Ascending aorta (tissue), 2 donors: ENCODE data around the gene KCNH1. TPM values are rescaled to one million over a fixed set of nuclear protein-coding genes. Genes with fewer than 3 reads are reported as not detected.

ENCODE experiments used
- DNase-seq, 2 donors: peaks; one replicate each; pipeline ENCODE4 v3.0.0-alpha.2; 2019; ENCODE audit warnings: low spot score in 2 of 2
- H3K27ac ChIP-seq, 2 donors: fragments of 200-600 bp; sonication (generic); one replicate each; pipeline ENCODE4 v1.5.1; 2016 to 2017; ENCODE audit warnings: mild to moderate bottlenecking in 1 of 2
- H3K27me3 ChIP-seq: fragments of 200-600 bp; sonication (generic); one replicate; pipeline ENCODE4 v1.5.1; 2017
- H3K36me3 ChIP-seq, 2 donors: fragments of 200-600 bp; sonication (generic); one replicate each; pipeline ENCODE4 v1.5.1; 2016
- H3K4me1 ChIP-seq, 2 donors: fragments of 200-600 bp; sonication (generic); one replicate each; pipeline ENCODE4 v1.5.1; 2016 to 2017; ENCODE audit warnings: mild to moderate bottlenecking in 1 of 2
- H3K4me3 ChIP-seq, 2 donors: fragments of 200-600 bp; sonication (generic); one replicate each; pipeline ENCODE4 v1.5.1; 2016 to 2017; ENCODE audit warnings: mild to moderate bottlenecking in 1 of 2
- H3K9me3 ChIP-seq, 2 donors: fragments of 200-600 bp; sonication (generic); one replicate each; pipeline ENCODE4 v1.5.1; 2016
- CTCF ChIP-seq, 3 experiments: fragments of 200-600 bp in 2 of 3; fragments of 450-650 bp in 1 of 3; sonication (generic) in 2 of 3; IDR thresholded peaks; one replicate each; pipeline ENCODE4 v1.5.1; 2016 to 2019; ENCODE audit warnings: antibody characterized with exemption in 3 of 3, mild to moderate bottlenecking in 1 of 3, moderate library complexity in 1 of 3
- intact Hi-C: fragments of 100-400 bp; cut with DNase I; formaldehyde crosslinking; loops from one replicate; pipeline ENCODE4 v1.15.1; 2023
- total RNA-seq: library from RNA; depleted of rRNA; stranded (reverse); fragments of >200 nt; gene quantifications from one replicate; pipeline ENCODE4 v1.1.0, GENCODE V29; 2016

KCNH1 gene
- total RNA-seq, 1 donor from 2014 or later = not detected

DNA sequence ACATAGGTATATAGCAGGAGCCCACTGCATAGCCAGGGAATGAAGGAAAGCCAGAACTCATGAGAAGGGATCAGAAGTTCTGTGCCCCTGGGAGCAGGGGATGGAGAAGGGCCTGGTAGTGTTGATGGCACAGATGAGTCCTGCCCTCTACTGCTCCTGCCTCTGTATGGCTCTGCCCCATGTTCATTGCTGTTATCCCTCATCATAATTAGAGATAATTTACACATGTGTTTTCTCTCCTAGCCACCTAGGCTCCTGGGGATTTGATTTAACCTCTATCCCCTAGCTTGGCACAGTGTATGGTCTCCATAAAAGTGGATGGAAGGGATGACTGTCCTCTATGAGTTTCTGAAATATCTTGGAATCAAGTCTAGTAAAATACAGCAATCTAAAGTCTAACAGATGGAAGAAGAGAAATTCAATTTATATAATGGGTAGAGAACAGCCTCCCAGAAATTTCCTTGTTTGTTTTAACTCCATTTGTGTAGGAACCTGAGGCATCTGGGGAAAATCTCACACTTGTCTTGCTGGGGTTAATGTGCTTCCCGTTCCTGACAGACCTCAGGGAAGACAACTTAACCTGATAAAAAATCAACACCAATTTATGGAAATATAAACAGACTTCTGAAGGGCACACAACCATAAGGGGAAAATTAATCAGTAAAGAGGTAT is 411.4 kb downstream of the KCNH1 start:
- H3K27me3 ChIP-seq = no peaks in the 10 kb centered on the region
- no peak for DNase-seq
- H3K4me1 ChIP-seq = no peaks in the 10 kb centered on the region
- no peak overlapping the region for H3K27ac ChIP-seq
- intact Hi-C loops = no loop called here
- TF ChIP-seq CTCF (IDR thresholded peaks at IDR 0.05) = no peak
- no peaks in the 10 kb centered on the region for H3K9me3 ChIP-seq
- H3K36me3 ChIP-seq = no peaks in the 10 kb centered on the region
- H3K4me3 ChIP-seq = no peak overlapping the region

- intact Hi-C loops = no loop called here
- Histone ChIP-seq H3K4me3 (no peak overlapping the region), H3K27ac (no peak overlapping the region), H3K36me3 (no peaks in the 10 kb centered on the region), H3K9me3 (no peaks in the 10 kb centered on the region), H3K27me3 (no peaks in the 10 kb centered on the region), H3K4me1 (no peaks in the 10 kb centered on the region)
- DNase-seq = no peak
- TF ChIP-seq CTCF (IDR thresholded peaks at IDR 0.05) = no peak
Measured at GRCh38 chr1:210715072-210715471, 418.9 kb downstream of the KCNH1 start.

DNA sequence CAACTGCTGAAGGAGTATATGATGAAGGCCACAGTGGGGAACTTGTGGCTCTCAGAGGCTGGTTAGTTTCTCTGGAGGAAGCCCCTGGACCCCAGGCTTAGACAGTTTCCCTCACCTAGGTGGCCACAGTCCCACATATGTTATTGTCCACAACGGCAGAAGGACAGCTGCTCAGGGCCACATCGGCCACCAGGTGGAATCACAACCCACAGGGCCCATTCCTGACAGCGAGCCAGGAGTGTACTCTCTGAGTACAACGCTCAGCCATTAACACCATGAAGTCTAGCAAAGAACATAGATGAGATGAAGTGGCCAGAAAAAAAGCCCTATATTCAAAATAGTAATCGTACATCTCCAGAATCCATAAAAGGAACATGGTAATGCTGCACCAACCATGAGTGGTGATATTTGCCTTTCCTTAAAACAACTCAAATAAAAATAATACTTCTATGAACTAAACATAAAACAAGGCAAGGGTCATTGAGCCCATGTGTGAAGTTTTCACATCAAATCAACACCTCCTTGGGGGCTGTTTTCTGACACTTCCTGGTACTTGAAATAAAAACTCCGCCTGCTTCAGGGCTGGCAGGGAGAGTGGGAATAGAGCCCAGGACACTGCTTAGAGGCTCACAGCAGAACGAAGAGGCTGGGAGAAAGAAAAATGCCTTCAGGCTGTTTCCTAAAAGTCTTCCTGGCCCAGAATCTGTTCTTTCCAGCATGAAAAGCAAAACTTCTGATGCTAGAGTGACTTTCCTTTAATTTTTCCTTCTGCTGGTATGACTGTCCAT is 421.9 kb downstream of the KCNH1 start:
- no peaks in the 10 kb centered on the region for H3K4me1 ChIP-seq
- no peak for TF ChIP-seq CTCF (IDR thresholded peaks at IDR 0.05)
- no peak overlapping the region for H3K27ac ChIP-seq
- no peaks in the 10 kb centered on the region for H3K36me3 ChIP-seq
- DNase-seq = no peak
- intact Hi-C loops = no loop called here
- no peaks in the 10 kb centered on the region for H3K9me3 ChIP-seq
- no peak overlapping the region for H3K4me3 ChIP-seq
- H3K27me3 ChIP-seq = no peaks in the 10 kb centered on the region

DNA sequence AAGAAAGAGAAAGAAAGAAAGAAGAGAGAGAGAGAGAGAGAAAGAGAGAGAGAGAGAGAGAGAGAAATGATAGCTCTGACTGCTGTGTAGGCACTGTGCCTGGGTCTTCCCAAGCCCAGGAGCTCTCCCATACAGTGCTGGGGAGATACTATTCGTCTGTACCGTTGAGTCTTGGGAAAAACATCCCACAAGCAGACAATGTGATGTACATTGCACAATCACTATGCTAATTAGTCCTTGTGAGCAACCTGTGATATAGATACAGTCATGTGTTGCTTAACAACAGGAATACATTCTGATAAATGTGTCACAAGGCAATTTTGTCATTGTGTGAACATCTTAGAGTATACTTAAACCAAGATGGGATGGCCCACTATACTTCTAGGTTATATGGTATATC is 424.2 kb downstream of the KCNH1 start:
- intact Hi-C loops = no loop called here
- no peaks in the 10 kb centered on the region for H3K4me1 ChIP-seq
- DNase-seq = no peak
- no peaks in the 10 kb centered on the region for H3K9me3 ChIP-seq
- H3K4me3 ChIP-seq = no peak overlapping the region
- H3K27ac ChIP-seq = no peak overlapping the region
- no peaks in the 10 kb centered on the region for H3K27me3 ChIP-seq
- no peaks in the 10 kb centered on the region for H3K36me3 ChIP-seq
- TF ChIP-seq CTCF (IDR thresholded peaks at IDR 0.05) = no peak

DNA sequence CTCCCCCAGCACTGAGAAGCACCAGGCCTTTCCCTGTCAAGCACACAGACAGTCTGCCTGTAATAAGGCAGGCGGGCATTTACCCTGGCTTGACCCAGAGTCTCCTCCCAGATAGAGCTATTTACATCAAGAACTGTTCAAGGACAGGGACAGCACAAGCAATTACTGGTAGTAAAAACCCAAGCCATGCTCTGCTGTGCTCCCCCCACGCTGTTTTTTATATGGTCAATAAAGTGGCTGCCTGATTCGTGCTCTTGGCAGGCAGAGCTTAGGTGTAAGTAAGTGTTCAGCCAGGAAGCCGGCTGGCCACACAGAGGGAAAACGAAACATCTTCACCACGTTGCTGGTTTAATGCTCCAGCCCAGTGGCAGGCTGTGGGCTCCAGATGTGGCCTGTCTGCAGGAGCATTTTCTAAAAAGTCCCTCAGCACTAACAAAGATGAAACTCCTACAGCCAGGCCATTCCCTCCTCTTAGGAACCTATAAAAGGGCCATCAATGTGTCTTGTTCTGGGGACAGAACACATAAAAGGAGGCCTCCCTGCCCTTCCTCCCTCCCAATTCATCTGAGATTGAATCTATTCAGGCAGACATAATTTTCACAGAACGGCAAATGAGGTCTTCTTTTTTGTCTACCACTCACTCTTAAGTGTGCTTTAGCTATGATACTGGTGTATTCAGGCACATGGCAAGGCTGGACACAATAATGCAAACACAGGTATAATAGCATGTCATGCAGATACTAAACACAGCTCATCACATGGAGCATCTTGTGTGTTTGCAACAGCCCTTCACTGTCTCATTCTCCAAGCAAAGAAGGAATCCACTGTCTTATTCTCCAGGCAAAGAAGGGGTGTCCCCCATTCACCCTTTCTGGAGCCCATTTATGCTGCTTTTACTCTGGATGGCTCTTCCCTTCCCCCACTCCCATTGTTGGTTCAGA is 426.4 kb downstream of the KCNH1 start:
- no peak overlapping the region for H3K4me3 ChIP-seq
- no peaks in the 10 kb centered on the region for H3K27me3 ChIP-seq
- H3K27ac ChIP-seq = no peak overlapping the region
- H3K9me3 ChIP-seq = no peaks in the 10 kb centered on the region
- intact Hi-C loops = no loop called here
- TF ChIP-seq CTCF (IDR thresholded peaks at IDR 0.05) = no peak
- H3K36me3 ChIP-seq = no peaks in the 10 kb centered on the region
- no peaks in the 10 kb centered on the region for H3K4me1 ChIP-seq
- no peak for DNase-seq
